Measurements from ENCODE around the gene HLF.

HLF gene

GRCh38 chr17:55279788-55280187, 15.0 kb downstream of the HLF start:
- Mint-ChIP-seq H3K4me3 (no peak overlapping the region), H3K9me3 (no peaks in the 10 kb centered on the region), H3K36me3 (ENCODE audit: low read depth) (peaks cover 3% of the 10 kb centered on the region), H3K27me3 (ENCODE audit: low read depth) (no peaks in the 10 kb centered on the region), H3K4me1 (peaks cover 35% of the 10 kb centered on the region), H3K27ac (no peak overlapping the region)
- no peak for TF ChIP-seq CTCF (IDR thresholded peaks at IDR 0.05; ENCODE audit: unreplicated experiment in 3 of 3)

- H3K4me1 Mint-ChIP-seq, result peaks cover 40% of the 10 kb centered on the region
- no peaks in the 10 kb centered on the region for H3K27me3 Mint-ChIP-seq (ENCODE audit: low read depth)
- H3K9me3 Mint-ChIP-seq, result no peaks in the 10 kb centered on the region
Observed at GRCh38 chr17:55280212-55280611, 15.5 kb downstream of the HLF start.

GRCh38 chr17:55281649-55282378, 17.1 kb downstream of the HLF start:
- Mint-ChIP-seq H3K4me3 (no peak overlapping the region), H3K4me1 (peaks cover 45% of the 10 kb centered on the region), H3K9me3 (no peaks in the 10 kb centered on the region), H3K27me3 (ENCODE audit: low read depth) (no peaks in the 10 kb centered on the region), H3K36me3 (ENCODE audit: low read depth) (peaks cover 3% of the 10 kb centered on the region), H3K27ac (peak overlapping the region; percentile 8 to 42 (median 38))
- TF ChIP-seq CTCF (IDR thresholded peaks at IDR 0.05; ENCODE audit: unreplicated experiment in 3 of 3), result no peak

More at GRCh38 chr17:55280212-55280611, 15.5 kb downstream of the HLF start:
- TF ChIP-seq CTCF (IDR thresholded peaks at IDR 0.05; ENCODE audit: unreplicated experiment in 3 of 3), result no peak
- H3K27ac Mint-ChIP-seq, result no peak overlapping the region
- H3K36me3 Mint-ChIP-seq (ENCODE audit: low read depth), result peaks cover 3% of the 10 kb centered on the region
- no peak overlapping the region for H3K4me3 Mint-ChIP-seq

GRCh38 chr17:55282379-55282702, 17.6 kb downstream of the HLF start:
- Mint-ChIP-seq H3K27me3 (ENCODE audit: low read depth) (no peaks in the 10 kb centered on the region), H3K27ac (peak overlapping the region in 1 of 3 experiments; percentile 42), H3K36me3 (ENCODE audit: low read depth) (peaks cover 3% of the 10 kb centered on the region), H3K4me3 (no peak overlapping the region), H3K9me3 (no peaks in the 10 kb centered on the region), H3K4me1 (peaks cover 44% of the 10 kb centered on the region)
- TF ChIP-seq CTCF (IDR thresholded peaks at IDR 0.05; ENCODE audit: unreplicated experiment in 3 of 3), result no peak

- Mint-ChIP-seq H3K4me1 (peaks cover 40% of the 10 kb centered on the region), H3K27ac (no peak overlapping the region), H3K36me3 (ENCODE audit: low read depth) (peaks cover 6% of the 10 kb centered on the region), H3K9me3 (no peaks in the 10 kb centered on the region), H3K4me3 (no peak overlapping the region), H3K27me3 (ENCODE audit: low read depth) (no peaks in the 10 kb centered on the region)
- TF ChIP-seq CTCF (IDR thresholded peaks at IDR 0.05; ENCODE audit: unreplicated experiment in 3 of 3), result no peak
Observed at GRCh38 chr17:55282741-55283140, 18.0 kb downstream of the HLF start.

All from nephron (organoid).